Karpas-422 (cell line): ENCODE measurements around the gene ART4. TPM values are rescaled to one million over a fixed set of nuclear protein-coding genes. Genes with fewer than 3 reads are reported as not detected.

Source experiments
- DNase-seq: peaks from one replicate; pipeline ENCODE4 v3.0.0-alpha.2; 2015
- H2AFZ ChIP-seq: fragments of 200-600 bp; sonication (generic); 2 replicates; pipeline ENCODE4 v1.6.1; 2014; ENCODE audit warnings: antibody characterized with exemption, low read length, mixed read lengths
- H3K27ac ChIP-seq: fragments of 200-600 bp; sonication (generic); 2 replicates; pipeline ENCODE4 v1.5.1; 2014; ENCODE audit warnings: mild to moderate bottlenecking, low read length, moderate library complexity
- H3K27me3 ChIP-seq: fragments of 200-600 bp; sonication (generic); 2 replicates; pipeline ENCODE4 v1.6.1; 2014; ENCODE audit warnings: low read length, mixed read lengths
- H3K36me3 ChIP-seq: fragments of 200-600 bp; sonication (generic); 2 replicates; pipeline ENCODE4 v1.6.1; 2014; ENCODE audit warnings: low read length, mixed read lengths; ENCODE audit not compliant: insufficient read depth
- H3K4me1 ChIP-seq: fragments of 200-600 bp; sonication (generic); 2 replicates; pipeline ENCODE4 v1.6.1; 2014; ENCODE audit warnings: mild to moderate bottlenecking, low read length, mixed read lengths
- H3K4me2 ChIP-seq: fragments of 200-600 bp; sonication (generic); 2 replicates; pipeline ENCODE4 v1.6.1; 2014; ENCODE audit warnings: low read length, low read depth, mild to moderate bottlenecking; ENCODE audit not compliant: poor library complexity, severe bottlenecking
- H3K4me3 ChIP-seq: fragments of 200-600 bp; sonication (generic); 2 replicates; pipeline ENCODE4 v1.5.1; 2014; ENCODE audit warnings: mild to moderate bottlenecking, antibody characterized with exemption, low read length, mixed read lengths
- H3K79me2 ChIP-seq: fragments of 200-600 bp; sonication (generic); 2 replicates; pipeline ENCODE4 v1.6.1; 2014; ENCODE audit warnings: mild to moderate bottlenecking, low read length, mixed read lengths
- H3K9ac ChIP-seq: fragments of 200-600 bp; sonication (generic); 2 replicates; pipeline ENCODE4 v1.6.0; 2014; ENCODE audit warnings: low read length
- H3K9me2 ChIP-seq: fragments of 200-600 bp; sonication (generic), shearing (Covaris generic); replicated peaks from 2 replicates; pipeline ENCODE4 v1.6.0; 2014; ENCODE audit warnings: mild to moderate bottlenecking, low read length, moderate library complexity; ENCODE audit not compliant: insufficient read depth
- H3K9me3 ChIP-seq: fragments of 300-700, 200-600 bp; sonication (generic); 2 replicates; pipeline ENCODE4 v1.6.1; 2014; ENCODE audit warnings: low read length, mixed read lengths
- H4K20me1 ChIP-seq: fragments of 200-600 bp; sonication (generic); 2 replicates; pipeline ENCODE4 v1.6.1; 2014; ENCODE audit warnings: mild to moderate bottlenecking, antibody characterized with exemption, low read length, low read depth; ENCODE audit not compliant: insufficient read depth
- total RNA-seq: library from RNA; depleted of rRNA; stranded (reverse); fragments of >200 nt; shearing (Covaris generic); gene quantifications from 2 replicates; pipeline ENCODE4 v1.2.3, GENCODE V29; 2014; ENCODE audit warnings: low replicate concordance

Gene ART4
- total RNA-seq, 1 experiment from 2014 or later, result not detected

GRCh38 chr12:14802721-14803010, 40.7 kb downstream of the ART4 start:
- Histone ChIP-seq H3K27me3 (no peaks in the 10 kb centered on the region), H3K27ac (peak overlapping the region; percentile 14; the same call in 1 of the 2 replicates), H3K9ac (peak overlapping the region; percentile 81), H2AFZ (no peak overlapping the region), H3K36me3 (peaks cover 36% of the 10 kb centered on the region), H4K20me1 (peaks cover 12% of the 10 kb centered on the region), H3K79me2 (peaks cover 60% of the 10 kb centered on the region), H3K4me3 (peak overlapping the region; percentile 89), H3K4me2 (peak overlapping the region; percentile 82), H3K9me3 (no peaks in the 10 kb centered on the region), H3K9me2 (no peaks in the 10 kb centered on the region), H3K4me1 (peaks cover 27% of the 10 kb centered on the region)
- no peak for DNase-seq

DNA sequence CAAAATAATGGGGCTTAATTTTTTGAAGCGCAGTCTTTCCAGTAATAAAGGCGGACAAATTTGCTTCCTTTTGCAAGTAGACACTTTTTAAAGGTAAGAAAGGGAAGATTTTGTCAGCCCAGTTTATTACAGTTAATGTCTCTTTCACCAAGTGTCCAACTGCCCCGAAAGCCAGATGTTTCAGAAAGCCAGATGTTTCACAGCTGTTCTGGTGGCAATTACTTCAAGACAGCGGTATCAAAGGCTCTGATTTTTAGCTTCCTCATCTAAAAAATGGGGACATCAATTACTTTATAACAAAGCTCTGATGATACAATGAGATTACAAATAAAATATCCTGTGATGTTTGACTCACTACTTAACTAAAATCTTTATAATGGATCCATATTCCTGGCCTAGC, 41.1 kb downstream of the ART4 start:
- Histone ChIP-seq H3K4me3 (peak overlapping the region; percentile 89), H3K9me3 (no peaks in the 10 kb centered on the region), H3K27me3 (no peaks in the 10 kb centered on the region), H3K27ac (no peak overlapping the region), H3K36me3 (peaks cover 40% of the 10 kb centered on the region), H3K4me2 (peak overlapping the region; percentile 82), H3K79me2 (peaks cover 64% of the 10 kb centered on the region), H3K9ac (peak overlapping the region; percentile 81), H2AFZ (no peak overlapping the region), H3K4me1 (peaks cover 27% of the 10 kb centered on the region), H4K20me1 (peaks cover 12% of the 10 kb centered on the region), H3K9me2 (no peaks in the 10 kb centered on the region)
- no peak for DNase-seq

DNA sequence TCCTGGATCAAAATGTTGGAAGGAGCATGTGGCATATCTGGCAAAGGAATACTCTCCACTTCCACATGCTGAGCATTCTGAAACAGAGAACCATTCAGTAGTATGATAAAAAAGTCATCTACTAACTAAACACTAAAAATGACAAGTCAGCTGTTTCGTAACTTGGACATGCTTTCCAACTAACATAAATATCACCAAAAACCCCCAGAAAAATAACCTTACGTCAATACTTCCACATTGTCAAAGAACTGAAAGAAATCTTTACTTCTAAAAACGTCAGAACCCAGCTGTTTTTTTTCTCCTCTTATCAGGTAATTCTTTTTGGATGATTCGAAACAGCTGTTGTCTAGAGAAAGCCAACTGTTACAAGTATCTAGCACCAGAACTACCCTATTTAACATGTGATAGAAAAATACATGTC, 48.3 kb downstream of the ART4 start:
- Histone ChIP-seq H3K79me2 (peaks cover 48% of the 10 kb centered on the region), H2AFZ (no peak overlapping the region), H3K9me3 (no peaks in the 10 kb centered on the region), H3K36me3 (peaks cover 86% of the 10 kb centered on the region), H3K9ac (no peak overlapping the region), H3K27me3 (no peaks in the 10 kb centered on the region), H3K4me1 (no peaks in the 10 kb centered on the region), H4K20me1 (no peaks in the 10 kb centered on the region), H3K4me2 (no peak overlapping the region), H3K27ac (no peak overlapping the region), H3K4me3 (no peak overlapping the region), H3K9me2 (no peaks in the 10 kb centered on the region)
- no peak for DNase-seq

- Histone ChIP-seq H3K4me3 (no peak overlapping the region), H3K27ac (no peak overlapping the region), H3K9me2 (no peaks in the 10 kb centered on the region), H3K79me2 (no peaks in the 10 kb centered on the region), H3K9ac (no peak overlapping the region), H4K20me1 (no peaks in the 10 kb centered on the region), H3K27me3 (no peaks in the 10 kb centered on the region), H3K36me3 (peaks cover 49% of the 10 kb centered on the region), H3K4me1 (peaks cover 6% of the 10 kb centered on the region), H3K4me2 (no peak overlapping the region), H3K9me3 (no peaks in the 10 kb centered on the region), H2AFZ (no peak overlapping the region)
- no peak for DNase-seq
Measured at GRCh38 chr12:14785568-14785967, 57.8 kb downstream of the ART4 start.

- Histone ChIP-seq H3K4me2 (no peak overlapping the region), H4K20me1 (no peaks in the 10 kb centered on the region), H3K36me3 (peaks cover 39% of the 10 kb centered on the region), H2AFZ (no peak overlapping the region), H3K9me2 (no peaks in the 10 kb centered on the region), H3K4me3 (no peak overlapping the region), H3K27ac (no peak overlapping the region), H3K4me1 (peaks cover 8% of the 10 kb centered on the region), H3K9me3 (no peaks in the 10 kb centered on the region), H3K9ac (no peak overlapping the region), H3K79me2 (no peaks in the 10 kb centered on the region), H3K27me3 (no peaks in the 10 kb centered on the region)
- no peak for DNase-seq
Measured at GRCh38 chr12:14784471-14784870, 58.9 kb downstream of the ART4 start.

DNA sequence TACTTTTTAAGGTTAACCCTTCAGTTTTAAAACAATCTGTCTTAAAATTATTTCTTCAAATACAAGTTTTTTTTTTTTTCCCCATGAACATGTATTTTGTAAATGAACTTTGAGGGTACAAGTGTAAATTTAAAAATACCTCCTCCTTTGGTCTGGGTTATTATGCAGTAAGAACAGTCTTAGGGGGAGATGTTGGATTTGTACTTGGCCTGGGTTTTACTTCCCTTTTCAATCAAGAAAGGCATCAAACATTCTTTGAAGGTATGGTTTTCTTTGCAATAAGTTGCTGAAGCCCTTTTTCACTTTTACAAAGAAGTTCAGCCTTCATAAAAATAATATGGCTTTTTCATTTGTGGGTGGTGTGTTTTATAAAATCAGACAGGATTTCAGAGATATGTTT, 60.6 kb downstream of the ART4 start:
- no peak overlapping the region for H3K4me3 ChIP-seq
- H3K27me3 ChIP-seq, result no peaks in the 10 kb centered on the region
- H3K4me2 ChIP-seq, result no peak overlapping the region
- peaks cover 30% of the 10 kb centered on the region for H3K36me3 ChIP-seq
- no peaks in the 10 kb centered on the region for H3K9me2 ChIP-seq
- DNase-seq, result no peak
- no peaks in the 10 kb centered on the region for H4K20me1 ChIP-seq
- H3K9me3 ChIP-seq, result no peaks in the 10 kb centered on the region
- H3K27ac ChIP-seq, result no peak overlapping the region
- no peak overlapping the region for H2AFZ ChIP-seq
- no peak overlapping the region for H3K9ac ChIP-seq
- peaks cover 8% of the 10 kb centered on the region for H3K4me1 ChIP-seq
- no peaks in the 10 kb centered on the region for H3K79me2 ChIP-seq

- H3K4me2 ChIP-seq, result no peak overlapping the region
- no peak overlapping the region for H3K27ac ChIP-seq
- no peaks in the 10 kb centered on the region for H4K20me1 ChIP-seq
- no peaks in the 10 kb centered on the region for H3K9me2 ChIP-seq
- DNase-seq, result no peak
- no peaks in the 10 kb centered on the region for H3K27me3 ChIP-seq
- H3K36me3 ChIP-seq, result peaks cover 23% of the 10 kb centered on the region
- H3K9ac ChIP-seq, result no peak overlapping the region
- no peaks in the 10 kb centered on the region for H3K79me2 ChIP-seq
- H3K9me3 ChIP-seq, result no peaks in the 10 kb centered on the region
- no peak overlapping the region for H3K4me3 ChIP-seq
- H2AFZ ChIP-seq, result no peak overlapping the region
- H3K4me1 ChIP-seq, result peaks cover 8% of the 10 kb centered on the region
Measured at GRCh38 chr12:14781563-14781962, 61.8 kb downstream of the ART4 start.

GRCh38 chr12:14780859-14781258, 62.5 kb downstream of the ART4 start:
- H2AFZ ChIP-seq, result no peak overlapping the region
- H3K79me2 ChIP-seq, result no peaks in the 10 kb centered on the region

DNA sequence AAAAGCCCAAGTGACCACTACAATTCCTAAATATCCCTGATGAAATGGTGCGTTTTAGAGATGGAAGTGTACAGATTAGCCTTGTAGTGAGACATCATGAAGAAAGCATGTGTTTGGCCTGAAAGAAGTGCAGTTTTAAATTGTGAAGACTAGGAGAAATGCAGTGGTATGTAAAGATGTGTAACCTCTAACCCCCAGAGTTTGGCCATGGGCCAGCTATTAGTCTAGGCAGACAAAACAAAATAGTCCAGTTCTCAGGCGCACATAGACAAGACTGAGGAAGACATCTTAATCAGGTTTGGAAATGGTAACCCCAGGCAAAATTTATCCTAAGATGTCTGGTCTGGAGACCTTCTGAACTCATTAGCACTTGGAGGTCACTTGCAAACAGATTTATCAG, 63.5 kb downstream of the ART4 start:
- H3K9me2 ChIP-seq, result no peaks in the 10 kb centered on the region
- peaks cover 12% of the 10 kb centered on the region for H3K4me1 ChIP-seq
- H3K27ac ChIP-seq, result no peak overlapping the region
- H3K4me2 ChIP-seq, result no peak overlapping the region
- no peak overlapping the region for H3K4me3 ChIP-seq
- no peaks in the 10 kb centered on the region for H3K79me2 ChIP-seq
- H3K27me3 ChIP-seq, result no peaks in the 10 kb centered on the region
- H2AFZ ChIP-seq, result no peak overlapping the region
- peaks cover 5% of the 10 kb centered on the region; the same call in 1 of the 2 replicates for H3K36me3 ChIP-seq
- no peaks in the 10 kb centered on the region for H4K20me1 ChIP-seq
- H3K9ac ChIP-seq, result no peak overlapping the region
- no peaks in the 10 kb centered on the region for H3K9me3 ChIP-seq
- no peak for DNase-seq

More at GRCh38 chr12:14780859-14781258, 62.5 kb downstream of the ART4 start:
- Histone ChIP-seq H3K9ac (no peak overlapping the region), H3K4me3 (no peak overlapping the region; the same call in 1 of the 2 replicates), H3K4me1 (peaks cover 8% of the 10 kb centered on the region), H3K27ac (no peak overlapping the region), H4K20me1 (no peaks in the 10 kb centered on the region), H3K9me3 (no peaks in the 10 kb centered on the region), H3K4me2 (peak overlapping the region; percentile 21), H3K9me2 (no peaks in the 10 kb centered on the region), H3K27me3 (no peaks in the 10 kb centered on the region), H3K36me3 (peaks cover 15% of the 10 kb centered on the region)
- DNase-seq, result no peak
